ENCODE data around the gene USP32.
"Not testable (repeated sequence)": the region's sequence is repeated elsewhere in the genome, so short reads cannot be mapped to it uniquely, and the experiment has no call there.

USP32 gene

GRCh38 chr17:60327134-60327900 is 64.6 kb downstream of the USP32 start:
- no peak for DNase-seq

GRCh38 chr17:60326702-60327101 is 65.2 kb downstream of the USP32 start:
- no peak for DNase-seq

- DNase-seq = no peak
Observed at GRCh38 chr17:60325730-60326524, 66.0 kb downstream of the USP32 start.

- DNase-seq = no peak
Observed at GRCh38 chr17:60323754-60324153, 68.2 kb downstream of the USP32 start.

GRCh38 chr17:60322056-60322387 is 69.9 kb downstream of the USP32 start:
- DNase-seq = no peak

- no peak for DNase-seq
Observed at GRCh38 chr17:60321336-60322055, 70.4 kb downstream of the USP32 start.

- DNase-seq = no peak
Observed at GRCh38 chr17:60318830-60319229, 73.1 kb downstream of the USP32 start.

- no peak for DNase-seq
Observed at GRCh38 chr17:60318326-60318725, 73.6 kb downstream of the USP32 start.

GRCh38 chr17:60315650-60316049 is 76.3 kb downstream of the USP32 start:
- no peak for DNase-seq

GRCh38 chr17:60314900-60315299 is 77.0 kb downstream of the USP32 start:
- not testable (repeated sequence) for DNase-seq

- no peak for DNase-seq
Observed at GRCh38 chr17:60314423-60314822, 77.5 kb downstream of the USP32 start.

GRCh38 chr17:60311936-60312335 is 80.0 kb downstream of the USP32 start:
- no peak for DNase-seq

GRCh38 chr17:60311186-60311585 is 80.7 kb downstream of the USP32 start:
- DNase-seq = no peak

- no peak for DNase-seq
Observed at GRCh38 chr17:60305141-60305540, 86.8 kb downstream of the USP32 start.

GRCh38 chr17:60304502-60304901 is 87.4 kb downstream of the USP32 start:
- no peak for DNase-seq

- DNase-seq = no peak
Observed at GRCh38 chr17:60303406-60304099, 88.4 kb downstream of the USP32 start.

- DNase-seq = no peak
Observed at GRCh38 chr17:60301649-60302048, 90.3 kb downstream of the USP32 start.

GRCh38 chr17:60300949-60301348 is 91.0 kb downstream of the USP32 start:
- no peak for DNase-seq

GRCh38 chr17:60300011-60300410 is 91.9 kb downstream of the USP32 start:
- no peak for DNase-seq

- DNase-seq = no peak
Observed at GRCh38 chr17:60297760-60298401, 94.1 kb downstream of the USP32 start.

GRCh38 chr17:60296177-60296576 is 95.8 kb downstream of the USP32 start:
- no peak for DNase-seq

GRCh38 chr17:60293580-60294335 is 98.2 kb downstream of the USP32 start:
- DNase-seq = no peak

Measured in NCI-H1105 (cell line).